ENCODE measurements around the gene ZNF664.

Gene ZNF664

DNA sequence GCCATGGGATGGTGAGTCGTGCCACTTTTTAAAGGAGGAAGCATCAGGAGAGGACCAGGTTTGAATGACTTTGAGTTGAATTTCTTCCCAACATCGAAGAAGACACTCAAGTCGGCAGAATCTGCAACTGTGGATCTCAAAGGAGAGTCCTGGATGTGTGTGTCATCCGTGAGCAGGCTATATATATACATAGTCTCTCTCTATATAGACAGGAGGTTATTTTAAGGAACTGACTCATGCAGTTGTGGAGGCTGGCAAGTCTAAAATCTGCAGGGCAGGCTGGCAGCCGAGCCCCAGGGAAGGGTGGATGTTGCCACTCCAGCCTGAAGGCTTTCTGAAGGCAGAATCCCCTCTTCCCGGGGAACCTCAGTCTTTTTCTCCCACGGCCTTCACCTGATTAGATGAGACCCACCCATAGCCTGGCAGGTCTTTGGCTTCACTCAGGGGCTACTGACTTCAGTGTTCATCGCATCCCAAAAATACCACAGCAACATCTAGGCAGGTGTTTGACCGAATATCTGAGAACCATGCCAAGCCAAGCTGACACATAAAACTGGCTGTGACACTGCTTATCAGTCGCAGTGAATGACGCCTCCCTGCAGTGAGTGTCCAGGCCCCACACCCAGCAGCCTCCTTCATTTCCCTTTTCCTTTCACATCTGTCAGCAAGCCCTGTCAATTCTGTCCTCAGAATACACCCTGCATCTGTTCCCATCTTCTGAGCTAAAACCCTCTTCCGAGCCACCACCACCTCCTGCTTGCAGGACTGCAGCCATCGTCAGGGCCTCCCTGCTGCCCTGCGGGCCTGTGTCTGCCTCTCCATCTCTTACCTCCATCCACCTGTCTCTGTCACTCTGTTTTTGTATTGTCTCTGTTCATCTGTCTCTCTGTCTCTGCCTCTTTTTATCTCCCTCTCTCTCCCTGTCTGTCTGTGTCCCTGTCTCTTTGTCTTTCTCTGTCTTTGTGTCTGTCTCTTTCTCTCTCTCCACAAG, 54.0 kb downstream of the ZNF664 start:
- TF ChIP-seq, protein P1, sequence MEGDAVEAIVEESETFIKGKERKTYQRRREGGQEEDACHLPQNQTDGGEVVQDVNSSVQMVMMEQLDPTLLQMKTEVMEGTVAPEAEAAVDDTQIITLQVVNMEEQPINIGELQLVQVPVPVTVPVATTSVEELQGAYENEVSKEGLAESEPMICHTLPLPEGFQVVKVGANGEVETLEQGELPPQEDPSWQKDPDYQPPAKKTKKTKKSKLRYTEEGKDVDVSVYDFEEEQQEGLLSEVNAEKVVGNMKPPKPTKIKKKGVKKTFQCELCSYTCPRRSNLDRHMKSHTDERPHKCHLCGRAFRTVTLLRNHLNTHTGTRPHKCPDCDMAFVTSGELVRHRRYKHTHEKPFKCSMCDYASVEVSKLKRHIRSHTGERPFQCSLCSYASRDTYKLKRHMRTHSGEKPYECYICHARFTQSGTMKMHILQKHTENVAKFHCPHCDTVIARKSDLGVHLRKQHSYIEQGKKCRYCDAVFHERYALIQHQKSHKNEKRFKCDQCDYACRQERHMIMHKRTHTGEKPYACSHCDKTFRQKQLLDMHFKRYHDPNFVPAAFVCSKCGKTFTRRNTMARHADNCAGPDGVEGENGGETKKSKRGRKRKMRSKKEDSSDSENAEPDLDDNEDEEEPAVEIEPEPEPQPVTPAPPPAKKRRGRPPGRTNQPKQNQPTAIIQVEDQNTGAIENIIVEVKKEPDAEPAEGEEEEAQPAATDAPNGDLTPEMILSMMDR (conservative IDR thresholded peaks at IDR 0.05; ENCODE audit: low read depth, low read length): no peak
- H3K4me3 ChIP-seq (ENCODE audit: low read length): no peak overlapping the region
- DNase-seq (ENCODE audit: low read depth): no peak

DNA sequence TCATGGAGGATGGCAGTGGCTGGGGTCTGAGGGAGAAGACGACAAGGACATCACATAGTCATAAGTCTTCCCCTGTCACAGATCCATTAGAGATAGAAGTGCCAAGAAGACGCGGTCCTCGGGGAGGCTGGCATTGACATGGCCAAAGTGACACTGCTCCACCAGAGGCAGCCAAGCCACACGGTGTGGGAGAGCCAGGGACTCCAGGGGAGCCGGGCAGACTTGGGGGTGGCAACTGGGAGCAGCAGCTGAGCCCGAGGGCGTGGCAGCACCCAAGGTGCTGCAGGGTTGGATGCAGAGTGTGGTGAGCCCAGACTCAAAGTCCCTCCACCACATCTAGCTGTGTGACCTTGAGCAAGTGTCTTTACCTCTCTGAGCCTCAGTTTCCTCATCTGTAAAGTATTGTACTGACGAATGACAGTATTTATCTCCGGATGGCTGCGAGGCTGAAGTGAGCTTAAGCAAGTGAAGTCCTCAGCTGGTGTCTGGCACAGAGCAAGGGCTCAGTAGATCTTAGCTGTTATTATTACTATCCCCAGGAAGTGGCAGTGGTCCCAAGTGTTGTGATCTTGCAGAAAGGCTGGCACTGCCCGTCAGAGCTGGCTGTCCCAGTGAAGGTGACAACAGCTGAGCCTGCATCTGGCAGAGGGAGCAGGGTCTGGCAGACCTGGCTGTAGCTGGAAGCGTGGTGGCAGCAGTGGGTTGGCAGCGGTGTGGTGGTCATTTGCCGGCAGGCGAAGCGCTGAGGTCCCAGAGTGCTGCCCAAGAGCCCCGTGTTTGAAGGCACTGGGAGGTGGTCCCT, 54.9 kb downstream of the ZNF664 start:
- H3K4me3 ChIP-seq (ENCODE audit: low read length): no peak overlapping the region
- TF ChIP-seq, protein P1 (conservative IDR thresholded peaks at IDR 0.05; ENCODE audit: low read depth, low read length): no peak
- no peak for DNase-seq (ENCODE audit: low read depth)

DNA sequence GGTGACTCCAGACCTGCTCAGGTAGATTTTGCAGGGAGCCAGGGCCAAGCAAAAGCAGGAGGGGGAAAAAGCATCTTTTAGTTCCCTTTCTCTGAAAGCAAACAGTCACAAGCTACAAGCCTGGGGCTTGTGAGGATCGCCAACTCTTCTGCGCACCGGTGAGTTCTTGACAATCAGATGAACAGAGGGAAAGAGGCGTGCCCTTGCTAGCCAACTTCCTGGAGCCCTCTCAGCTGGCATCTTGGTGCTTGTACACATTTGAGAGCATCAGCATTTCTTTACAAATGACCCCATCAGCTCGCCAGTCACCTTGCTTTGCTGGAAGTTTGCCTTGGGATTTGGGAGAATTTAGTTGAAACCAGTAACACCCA, 55.5 kb downstream of the ZNF664 start:
- no peak for DNase-seq (ENCODE audit: low read depth)
- no peak overlapping the region for H3K4me3 ChIP-seq (ENCODE audit: low read length)
- TF ChIP-seq, protein P1 (conservative IDR thresholded peaks at IDR 0.05; ENCODE audit: low read depth, low read length): no peak

DNA sequence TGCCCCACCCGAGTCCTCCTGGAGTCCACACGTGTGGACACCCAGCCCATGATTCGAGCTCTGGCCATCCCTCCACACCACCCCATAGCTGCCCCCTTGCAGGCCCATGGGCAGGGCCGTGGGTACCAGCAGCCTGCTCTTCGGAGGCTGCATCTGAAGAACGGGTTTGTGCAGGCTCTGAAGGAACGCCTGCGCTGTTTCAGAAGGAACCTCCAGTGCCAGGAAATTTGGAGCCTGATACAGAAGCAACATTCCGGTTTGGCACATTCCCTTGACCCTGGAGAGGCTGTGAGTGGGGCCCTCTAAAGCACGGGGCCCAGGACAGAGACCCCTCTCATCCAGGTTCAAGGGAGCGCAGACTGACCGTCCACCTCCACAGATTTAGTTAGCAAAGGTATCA, 57.0 kb downstream of the ZNF664 start:
- no peak overlapping the region for H3K4me3 ChIP-seq (ENCODE audit: low read length)
- TF ChIP-seq, protein P1 (conservative IDR thresholded peaks at IDR 0.05; ENCODE audit: low read depth, low read length): no peak
- DNase-seq (ENCODE audit: low read depth): no peak

DNA sequence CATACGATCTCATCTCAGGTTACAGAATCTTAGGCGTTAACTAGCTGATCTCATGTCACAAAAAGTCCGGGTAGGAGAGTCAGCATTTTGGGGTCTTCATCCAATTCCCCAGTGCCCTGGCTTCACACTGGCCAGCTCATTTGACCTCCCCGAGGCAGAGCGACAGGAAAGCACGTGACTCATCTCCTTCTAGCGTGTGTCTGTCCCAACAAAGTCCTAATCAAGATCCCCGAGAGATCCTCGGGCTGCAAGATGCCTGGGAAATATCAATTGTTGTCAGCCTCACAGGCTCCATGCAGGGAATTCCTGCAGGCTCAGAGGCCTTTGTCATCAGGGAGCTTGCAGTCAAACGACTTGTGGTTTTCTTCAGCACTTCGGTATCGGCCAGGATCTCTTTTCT, 57.5 kb downstream of the ZNF664 start:
- H3K4me3 ChIP-seq (ENCODE audit: low read length): no peak overlapping the region

DNA sequence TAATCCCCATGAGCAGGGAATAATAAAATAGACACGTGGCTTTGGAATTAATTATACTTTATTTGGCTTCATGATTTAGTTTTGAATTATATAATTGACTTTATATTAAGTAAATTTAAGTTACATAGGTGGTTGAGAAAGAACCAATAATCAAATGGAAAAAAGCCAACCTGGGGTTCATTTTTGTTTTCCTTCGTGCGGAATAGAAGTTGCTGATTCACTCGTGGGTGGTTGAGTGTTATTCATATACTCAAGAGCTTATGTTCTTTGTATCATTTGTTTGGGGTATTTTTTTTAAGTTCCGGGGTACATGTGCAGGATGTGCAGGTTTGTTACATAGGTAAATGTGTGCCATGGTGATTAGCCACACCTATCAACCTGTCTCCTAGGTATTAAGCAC, 58.0 kb downstream of the ZNF664 start:
- DNase-seq (ENCODE audit: low read depth): no peak
- H3K4me3 ChIP-seq (ENCODE audit: low read length): no peak overlapping the region
- TF ChIP-seq, protein P1 (conservative IDR thresholded peaks at IDR 0.05; ENCODE audit: low read depth, low read length): no peak

More for the DNA sequence above, 57.5 kb downstream of the ZNF664 start:
- no peak for DNase-seq (ENCODE audit: low read depth)
- TF ChIP-seq, protein P1 (conservative IDR thresholded peaks at IDR 0.05; ENCODE audit: low read depth, low read length): no peak

Measured in retinal pigment epithelial cell (primary cell).